GM19372 (cell line): ENCODE results near the gene PCSK5.
A peak's percentile ranks its signal among the peaks of the same experiment; 100 is the strongest.

ENCODE experiments used
- ATAC-seq: cut with Tn5 transposase; IDR thresholded peaks from one replicate; pipeline ENCODE4 v1.9.1; 2021; ENCODE audit warnings: mild to moderate bottlenecking, low read depth, moderate library complexity; ENCODE audit not compliant: unreplicated experiment

The PCSK5 gene

DNA sequence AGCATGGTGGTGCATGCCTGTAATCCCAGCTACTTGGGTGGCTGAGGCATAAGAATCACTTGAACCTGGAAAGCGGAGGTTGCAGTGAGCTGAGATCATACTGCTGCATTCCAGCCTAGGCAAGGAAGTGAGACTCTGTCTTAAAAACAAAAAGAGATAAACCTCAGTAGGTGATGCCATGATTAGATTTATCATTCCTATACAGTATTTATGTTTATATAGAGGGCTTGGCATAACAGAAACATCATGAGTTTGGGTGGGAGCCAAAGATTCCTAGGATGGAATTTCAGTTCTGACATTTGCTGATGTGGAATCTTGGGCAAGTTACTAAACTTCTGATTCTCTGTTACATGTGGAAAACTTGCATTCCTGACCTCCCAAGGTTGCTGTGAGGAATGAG lies 481.4 kb downstream of the PCSK5 start:
- no peak for ATAC-seq

- no peak for ATAC-seq
Observed at GRCh38 chr9:76372336-76372735, 481.9 kb downstream of the PCSK5 start.

GRCh38 chr9:76373173-76373783 lies 482.8 kb downstream of the PCSK5 start:
- no peak for ATAC-seq

GRCh38 chr9:76373784-76374474 lies 483.5 kb downstream of the PCSK5 start:
- ATAC-seq: no peak

DNA sequence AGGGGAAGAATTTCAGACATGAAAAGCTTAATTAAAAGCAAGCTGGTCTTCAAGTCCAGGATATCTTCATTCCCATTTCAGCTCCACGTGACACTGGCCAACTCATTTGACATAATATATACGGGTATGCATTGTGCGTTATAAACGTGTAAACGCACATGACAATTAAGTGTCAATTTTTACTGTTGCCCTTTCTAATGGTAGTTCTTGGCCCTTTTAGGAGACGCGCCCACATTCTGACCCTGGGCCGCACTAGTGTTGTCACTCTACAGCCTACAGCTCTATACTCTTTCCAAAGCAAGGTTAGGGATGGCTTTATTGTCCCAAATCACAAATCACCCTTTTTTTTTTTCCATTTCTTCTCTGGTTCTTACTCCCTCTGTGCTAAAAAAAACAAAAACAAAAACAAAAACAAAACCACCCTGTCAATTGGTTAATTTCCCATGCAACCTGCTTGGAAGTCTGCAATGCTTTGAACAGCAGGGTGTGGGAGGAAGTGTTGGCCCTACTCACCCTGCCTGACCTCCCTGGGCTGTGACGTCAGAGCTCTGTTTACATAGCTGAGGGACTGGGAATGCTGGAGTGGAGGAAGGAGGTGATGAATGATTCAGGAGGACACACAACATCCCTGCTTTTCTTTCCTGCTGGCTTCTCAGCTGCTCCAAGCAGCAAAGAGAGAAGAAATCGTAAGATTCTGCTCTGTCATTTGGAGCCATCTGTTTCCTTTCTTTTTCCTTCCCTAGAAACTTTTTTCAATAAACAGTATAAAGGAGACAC lies 484.5 kb downstream of the PCSK5 start:
- no peak for ATAC-seq

GRCh38 chr9:76377791-76378190 lies 487.3 kb downstream of the PCSK5 start:
- ATAC-seq: no peak

DNA sequence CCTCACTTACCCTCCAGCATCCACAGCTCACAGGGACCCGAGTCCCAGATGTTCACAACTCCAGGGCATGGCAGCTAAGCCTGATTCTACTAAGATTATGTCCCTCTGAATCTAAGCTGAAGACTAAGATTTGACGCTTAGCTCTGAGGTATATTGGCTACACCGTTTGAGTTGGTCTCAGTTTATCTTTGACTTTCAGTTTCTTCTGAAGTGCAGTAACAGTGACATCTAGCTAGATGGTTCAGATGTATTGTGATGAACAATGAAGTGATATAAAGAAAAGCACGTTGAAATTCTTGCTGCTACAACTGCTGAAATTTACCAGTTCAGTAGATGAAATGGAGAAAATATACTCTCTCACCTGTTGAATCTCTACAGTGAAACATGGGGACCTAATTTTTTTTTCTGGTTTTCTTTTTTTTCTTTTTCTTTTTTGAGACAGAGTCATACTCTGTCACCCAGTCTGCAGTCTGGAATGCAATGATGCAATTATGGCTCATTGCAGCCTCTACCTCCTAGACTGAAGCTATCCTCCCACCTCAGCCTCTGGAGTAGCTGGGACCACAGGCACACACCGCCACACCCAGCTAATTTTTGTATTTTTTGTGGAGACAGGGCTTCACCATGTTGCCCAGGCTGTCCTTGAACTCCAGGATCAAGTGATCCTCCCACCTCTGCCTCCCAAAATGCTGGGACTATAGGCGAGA lies 488.0 kb downstream of the PCSK5 start:
- ATAC-seq: no peak

- ATAC-seq: no peak
Observed at GRCh38 chr9:76379494-76379893, 489.0 kb downstream of the PCSK5 start.

DNA sequence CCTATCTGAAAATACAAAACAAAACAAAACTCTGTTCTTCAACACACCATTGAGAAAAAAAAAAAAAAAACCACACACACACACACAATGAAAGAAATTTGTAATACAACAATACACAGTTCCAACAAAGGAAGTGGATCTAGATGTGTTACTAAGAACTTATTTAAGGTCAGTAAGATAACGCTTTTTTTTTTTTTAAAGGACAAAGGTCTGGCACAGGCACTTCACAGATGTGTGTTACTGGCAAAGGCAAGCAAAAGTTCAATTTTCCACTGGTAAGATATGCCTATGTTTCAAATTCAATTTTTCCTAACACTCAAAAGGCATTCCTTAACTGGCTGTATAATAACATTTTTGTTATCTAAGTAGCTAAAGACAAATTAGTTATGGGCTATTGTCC lies 500.2 kb downstream of the PCSK5 start:
- ATAC-seq: no peak

- peak; percentile 66 for ATAC-seq
Observed at GRCh38 chr9:76394195-76394959, 503.9 kb downstream of the PCSK5 start, which contains the start of gene RFK. Gene RFK (minus strand): TSS chr9:76394426. CDS start chr9:76394171, 255 bp downstream.

DNA sequence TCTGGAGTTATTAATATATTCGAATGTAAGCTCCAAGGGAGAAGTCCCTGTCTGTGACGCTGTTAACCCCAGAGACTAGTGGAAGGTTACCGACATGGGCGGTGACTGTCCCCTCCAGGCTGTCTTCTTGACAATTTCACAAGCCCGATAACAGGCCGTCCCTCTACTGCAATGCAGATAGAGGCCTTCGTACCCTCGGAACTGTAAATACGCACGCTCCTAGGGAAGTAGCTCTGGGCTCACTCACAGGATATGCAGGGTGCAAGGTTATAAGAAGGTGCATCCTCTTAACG lies 504.4 kb downstream of the PCSK5 start:
- peak; percentile 46 for ATAC-seq

DNA sequence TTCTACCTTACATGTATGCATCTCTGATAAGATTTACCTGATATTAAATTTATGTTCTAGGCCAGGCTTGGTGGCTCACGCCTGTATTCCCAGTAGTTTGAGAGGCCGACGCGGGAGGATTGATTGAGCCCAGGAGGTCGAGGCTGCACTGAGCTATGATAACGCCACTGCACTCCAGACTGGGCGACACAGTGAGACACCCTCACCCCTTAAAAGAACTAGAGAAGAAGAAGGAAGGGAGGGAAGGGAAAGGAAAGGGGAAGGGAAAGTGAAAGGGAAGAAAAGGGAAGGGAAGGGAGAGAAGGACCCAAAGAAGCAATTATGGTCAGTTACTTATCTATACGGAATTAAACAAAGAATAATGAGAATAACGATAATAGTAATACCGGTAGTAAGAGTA lies 504.9 kb downstream of the PCSK5 start:
- no peak for ATAC-seq

- no peak for ATAC-seq
Observed at GRCh38 chr9:76396144-76396543, 505.7 kb downstream of the PCSK5 start.

- ATAC-seq: no peak
Observed at GRCh38 chr9:76396597-76396996, 506.1 kb downstream of the PCSK5 start.

DNA sequence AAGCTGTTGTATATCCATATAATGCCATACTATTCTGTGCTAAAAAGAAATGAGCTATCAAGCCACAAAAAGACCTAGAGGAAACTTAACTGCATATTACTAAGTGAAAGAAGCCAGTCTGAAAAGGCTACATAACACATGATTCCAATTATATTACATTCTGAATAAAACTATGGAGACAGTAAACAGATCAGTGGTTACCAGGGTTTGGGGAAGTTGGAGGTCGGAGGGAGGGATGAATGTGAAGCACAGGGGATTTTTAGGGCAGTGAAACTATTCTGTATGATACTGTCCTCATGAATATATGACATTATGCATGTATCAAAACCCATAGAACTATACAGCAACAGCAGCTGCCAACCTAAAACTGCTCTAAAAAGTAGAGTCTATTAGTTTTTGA lies 509.4 kb downstream of the PCSK5 start:
- no peak for ATAC-seq

DNA sequence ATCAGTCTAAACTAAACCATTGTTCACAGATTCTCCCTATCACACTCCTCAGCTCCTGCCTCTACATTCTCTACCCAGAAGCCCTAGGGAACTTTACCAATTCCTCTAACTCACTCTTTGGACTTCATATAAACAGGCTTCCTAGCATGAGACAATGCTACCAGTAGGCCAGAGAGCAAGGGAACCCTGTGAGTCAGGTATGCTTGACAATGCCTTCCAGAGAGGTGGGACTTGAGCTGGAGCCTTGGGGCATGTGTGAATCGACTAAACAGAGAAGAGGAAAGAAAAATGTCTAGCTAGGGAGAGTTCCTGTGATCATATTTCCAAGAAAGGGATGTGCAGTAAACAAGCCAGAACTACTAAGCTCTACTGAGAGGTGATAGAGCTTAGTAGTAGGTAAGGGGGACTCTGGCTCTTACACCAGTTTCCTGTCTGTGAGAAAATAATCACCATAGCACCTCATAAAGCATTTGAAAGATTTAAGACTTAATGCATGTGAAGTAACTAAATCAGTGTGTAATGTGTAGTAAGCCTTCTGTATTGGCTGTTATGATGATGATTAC lies 510.1 kb downstream of the PCSK5 start:
- ATAC-seq: no peak

GRCh38 chr9:76401176-76401575 lies 510.7 kb downstream of the PCSK5 start:
- ATAC-seq: no peak

DNA sequence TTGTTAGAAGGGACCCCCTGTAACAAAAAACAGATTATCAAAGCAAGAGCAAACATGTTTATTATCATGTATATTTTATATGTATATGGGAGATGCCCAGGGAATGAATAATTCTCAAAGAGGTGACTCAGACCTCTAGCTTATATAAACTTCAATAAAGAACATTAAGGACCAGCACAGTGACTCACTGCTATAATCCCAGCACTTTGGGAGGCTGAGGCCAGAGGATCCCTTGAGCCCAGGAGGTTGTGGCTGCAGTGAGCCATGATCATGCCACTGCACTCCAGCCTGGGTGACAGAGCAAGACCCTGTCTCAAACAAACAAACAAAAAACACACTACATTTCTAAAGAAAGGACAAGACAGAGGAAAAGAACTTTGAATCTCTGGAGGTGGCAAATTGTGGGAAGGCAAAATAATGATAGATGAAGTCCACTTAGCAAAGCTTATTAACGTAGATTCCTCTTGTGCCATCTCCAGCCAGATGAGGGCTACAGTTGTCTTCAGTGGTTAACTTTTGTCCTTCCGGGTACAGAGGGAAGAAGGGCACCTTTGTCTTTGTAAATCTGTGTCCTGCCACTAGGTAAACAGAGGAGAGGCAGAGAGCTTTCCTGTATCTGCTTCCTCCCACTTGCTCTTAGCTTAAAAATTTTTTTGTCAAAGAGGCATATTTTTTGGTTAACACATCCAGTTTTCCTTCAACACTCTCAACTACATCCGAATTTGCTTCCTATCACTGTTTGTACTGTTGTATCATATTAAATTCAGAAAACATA lies 511.3 kb downstream of the PCSK5 start:
- ATAC-seq: no peak

- ATAC-seq: peak; percentile 65
Observed at GRCh38 chr9:76403352-76403751, 512.9 kb downstream of the PCSK5 start.
